NCI-H2107 treated with DMSO at 0.1 percent for 48 hours (cell line): Measurements from ENCODE around the gene PLAAT3.
"Not testable (repeated sequence)": the region's sequence is repeated elsewhere in the genome, so short reads cannot be mapped to it uniquely, and the experiment has no call there.

ENCODE experiments used
- DNase-seq: peaks from one replicate; lab custom pipeline; 2025; ENCODE audit not compliant: unreplicated experiment; lab: John Stamatoyannopoulos, UW

Gene PLAAT3

GRCh38 chr11:63609971-63610580 is 4.2 kb downstream of the PLAAT3 start:
- no peak for DNase-seq

GRCh38 chr11:63609536-63609935 is 4.7 kb downstream of the PLAAT3 start:
- no peak for DNase-seq

- no peak for DNase-seq
Measured at GRCh38 chr11:63608353-63609345, 5.6 kb downstream of the PLAAT3 start.

GRCh38 chr11:63603180-63603518 is 11.1 kb downstream of the PLAAT3 start:
- no peak for DNase-seq

DNA sequence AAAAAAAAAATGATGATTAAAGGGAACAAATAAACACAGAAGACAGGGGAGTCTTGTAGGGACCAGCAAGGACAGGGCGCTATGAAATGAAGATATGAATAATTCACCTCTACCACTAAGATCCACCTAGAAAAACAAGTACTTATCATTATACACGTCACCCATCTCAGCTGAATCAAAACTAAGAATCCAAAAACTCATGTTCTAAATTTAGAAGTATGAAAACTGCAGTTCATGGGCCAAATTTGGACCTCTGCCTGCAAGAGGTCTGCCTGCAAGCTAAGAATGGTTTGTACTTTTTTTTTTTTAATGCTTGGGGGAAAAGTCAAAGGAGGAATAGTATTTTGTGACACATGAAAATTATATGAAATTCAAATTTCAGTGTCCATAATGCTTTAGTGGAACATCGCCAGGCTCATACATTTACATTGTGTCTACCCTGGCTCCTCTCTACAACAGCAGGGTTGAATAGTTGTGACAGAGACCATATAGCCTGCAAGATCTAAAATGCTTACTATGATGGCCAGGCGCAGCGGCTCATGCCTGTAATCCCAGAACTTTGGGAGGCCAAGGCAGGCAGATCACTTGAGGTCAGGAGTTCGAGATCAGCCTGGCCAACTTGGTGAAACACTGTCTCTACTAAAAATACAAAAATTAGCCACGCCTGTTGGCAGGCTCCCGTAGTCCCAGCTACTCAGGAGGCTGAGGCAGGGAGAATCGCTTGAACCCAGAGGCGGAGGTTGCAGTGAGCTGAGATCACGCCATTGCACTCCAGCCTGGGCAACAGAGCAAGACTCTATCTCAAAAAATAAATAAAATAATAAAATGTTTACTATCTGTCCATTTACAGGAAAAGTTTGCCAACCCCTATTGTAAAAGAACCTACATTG is 11.7 kb downstream of the PLAAT3 start:
- DNase-seq = not testable (repeated sequence)

DNA sequence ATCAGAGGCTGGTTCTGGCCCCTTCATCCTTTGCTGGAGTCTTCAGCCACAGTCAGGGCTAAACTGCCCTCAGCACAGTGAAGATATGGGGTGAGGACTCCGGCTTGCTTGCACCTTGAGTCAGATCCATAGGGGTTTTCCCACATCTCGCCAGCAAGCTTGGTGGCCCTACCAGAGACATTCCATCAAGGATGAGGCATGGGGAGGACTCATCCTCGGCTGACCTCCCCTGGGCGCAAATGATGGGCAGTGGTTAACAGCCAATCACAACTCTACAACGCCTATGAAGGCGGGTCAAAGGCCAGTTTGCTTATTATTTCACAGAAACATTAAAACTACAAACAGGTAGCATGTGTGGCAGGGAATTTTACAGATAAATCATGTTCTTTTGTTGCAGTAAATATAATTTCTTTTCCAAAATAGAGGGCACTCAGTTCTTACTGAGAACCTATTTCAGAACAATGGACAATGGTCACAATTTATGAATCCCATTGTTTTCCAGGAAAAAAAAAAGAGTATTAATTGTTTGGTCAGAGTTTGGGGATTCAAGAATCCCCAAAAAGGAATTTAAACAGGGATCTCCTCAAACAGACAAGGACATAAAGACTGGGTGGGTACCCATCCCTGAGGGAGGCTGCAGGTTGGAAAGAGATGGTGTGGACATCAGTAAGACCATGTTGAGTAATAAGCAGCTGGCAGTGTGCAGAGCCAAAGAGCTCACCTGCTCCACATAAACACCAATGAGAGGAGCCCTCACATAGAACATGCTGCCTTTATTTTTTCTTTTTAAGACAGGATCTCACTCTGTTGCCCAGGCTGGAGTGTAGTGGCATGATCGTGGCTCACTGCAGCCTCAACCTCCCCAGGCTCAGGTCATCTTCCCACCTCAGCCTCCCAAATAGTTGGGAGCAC is 14.8 kb downstream of the PLAAT3 start:
- DNase-seq = no peak

GRCh38 chr11:63598556-63598955 is 15.7 kb downstream of the PLAAT3 start:
- DNase-seq = no peak

GRCh38 chr11:63595296-63595695 is 18.9 kb downstream of the PLAAT3 start:
- DNase-seq = no peak

DNA sequence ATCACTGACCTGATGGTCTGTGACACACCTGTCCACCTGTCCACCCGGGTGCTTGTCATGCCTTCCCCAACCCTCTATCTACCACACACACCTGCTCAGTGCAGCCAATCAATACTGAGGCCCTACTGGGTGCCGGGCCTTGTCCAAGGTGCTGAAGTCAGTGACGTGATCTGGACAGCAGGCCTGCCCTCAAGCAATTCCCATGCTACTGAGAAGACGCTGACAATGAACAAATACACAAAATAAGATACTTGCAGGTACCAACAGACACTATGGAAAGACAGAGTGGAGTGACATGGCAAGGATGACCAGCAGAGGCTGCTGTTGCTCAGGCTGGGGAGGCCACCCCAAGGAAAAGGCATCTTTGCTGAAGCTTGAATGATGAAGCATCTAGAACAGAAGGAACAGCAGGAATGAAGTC is 21.2 kb downstream of the PLAAT3 start:
- DNase-seq = peak; percentile 21

- no peak for DNase-seq
Measured at GRCh38 chr11:63590024-63590788, 24.0 kb downstream of the PLAAT3 start.

DNA sequence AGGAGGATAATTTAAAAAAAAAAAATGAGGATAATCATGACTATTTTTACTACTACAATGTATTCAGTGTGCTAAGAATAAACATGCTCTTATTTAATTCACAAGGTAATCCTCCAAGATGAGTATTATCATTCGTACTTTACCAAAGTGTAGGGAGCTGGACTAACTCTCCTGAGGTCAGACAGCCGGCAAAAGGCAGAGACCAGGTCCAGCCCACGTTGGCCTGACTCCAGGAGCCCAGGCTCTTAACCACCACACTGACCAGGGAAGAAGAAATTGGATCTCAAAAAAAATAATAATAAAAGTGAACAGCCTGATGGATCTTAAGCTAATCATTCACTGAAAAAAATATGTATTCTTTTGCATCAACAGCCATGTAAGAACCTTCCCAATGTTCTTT is 25.2 kb downstream of the PLAAT3 start:
- DNase-seq = no peak

DNA sequence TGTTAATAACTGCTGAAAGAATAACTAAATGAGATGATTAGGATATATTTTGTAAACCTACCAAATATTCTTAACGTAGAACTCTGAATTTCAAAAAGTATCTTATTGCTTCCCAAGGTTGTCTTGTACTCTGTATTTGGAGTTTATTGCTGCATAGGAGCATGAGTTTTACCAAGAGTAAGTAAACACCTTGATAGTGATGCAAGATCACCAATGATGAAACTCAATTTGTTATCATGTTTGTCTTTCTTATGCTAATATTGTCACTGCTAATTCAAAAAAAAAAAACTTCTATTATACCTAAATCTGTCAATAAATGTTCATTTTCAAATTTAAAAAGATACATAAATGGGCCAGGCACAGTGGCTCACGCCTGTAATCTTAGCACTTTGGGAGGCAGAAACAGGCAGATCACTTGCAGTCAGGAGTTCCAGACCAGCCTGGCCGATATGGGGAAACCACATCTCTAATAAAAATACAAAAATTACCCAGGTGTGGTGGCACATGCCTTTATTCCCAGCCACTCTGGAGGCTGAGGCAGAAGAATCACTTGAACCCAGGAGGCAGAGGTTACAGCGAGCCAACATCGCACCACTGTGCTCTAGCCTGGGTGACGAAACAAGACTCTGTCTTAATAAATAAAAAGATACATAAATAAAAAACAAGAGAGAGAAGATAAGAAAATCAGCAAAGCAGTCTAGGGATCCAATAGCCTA is 27.6 kb downstream of the PLAAT3 start:
- DNase-seq = no peak

DNA sequence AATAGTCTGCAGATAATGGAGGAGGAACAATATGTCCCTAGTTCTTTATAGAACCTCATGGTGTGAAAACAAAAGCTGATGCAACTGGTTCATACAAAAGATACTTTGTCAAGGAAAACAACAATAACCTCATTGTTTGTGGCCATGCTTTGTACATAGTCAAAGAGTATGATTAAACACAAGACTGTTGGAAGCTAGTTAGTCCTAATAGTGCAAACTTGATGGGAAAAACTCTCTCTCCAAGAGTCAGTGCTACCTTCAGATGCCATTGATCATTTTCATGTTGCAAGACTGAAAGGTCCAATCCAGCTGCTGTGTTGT is 30.9 kb downstream of the PLAAT3 start:
- DNase-seq = no peak

DNA sequence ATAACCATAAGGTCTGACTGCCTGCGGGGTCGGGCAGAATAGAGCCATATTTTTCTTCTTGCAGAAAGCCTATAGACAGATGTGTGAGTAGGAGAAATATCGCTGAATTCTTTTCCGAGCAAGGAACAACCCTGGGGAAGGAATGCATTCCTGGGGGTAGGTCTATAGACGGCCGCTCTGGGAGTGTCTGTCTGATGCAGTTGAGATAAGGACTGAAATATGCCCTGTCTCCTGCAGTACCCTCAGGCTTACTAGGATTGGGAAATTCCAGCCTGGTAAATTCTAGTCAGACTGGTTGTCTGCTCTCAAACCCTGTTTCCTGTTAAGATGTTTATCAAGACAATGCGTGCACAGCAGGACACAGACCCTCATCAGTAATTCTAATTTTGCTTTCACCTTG is 33.0 kb downstream of the PLAAT3 start:
- not testable (repeated sequence) for DNase-seq

- DNase-seq = not testable (repeated sequence)
Measured at GRCh38 chr11:63578882-63579281, 35.4 kb downstream of the PLAAT3 start.

- no peak for DNase-seq
Measured at GRCh38 chr11:63574856-63575602, 39.2 kb downstream of the PLAAT3 start.

- DNase-seq = peak; percentile 17
Measured at GRCh38 chr11:63573881-63574855, 40.1 kb downstream of the PLAAT3 start.
